ENCODE measurements around the gene BSDC1.

Gene BSDC1

GRCh38 chr1:32376199-32376598, 18.0 kb downstream of the BSDC1 start:
- Histone ChIP-seq H3K36me3 (peaks cover 93% of the 10 kb centered on the region), H3K27ac (no peak overlapping the region), H3K4me3 (ENCODE audit: low read depth, low read length) (no peak overlapping the region), H3K27me3 (ENCODE audit: insufficient read depth, low read depth, severe bottlenecking) (no peaks in the 10 kb centered on the region), H3K9me3 (ENCODE audit: severe bottlenecking) (no peaks in the 10 kb centered on the region)
- DNase-seq, result no peak
- no peak for TF ChIP-seq CTCF (IDR thresholded peaks at IDR 0.05; ENCODE audit: low read depth, low read length)

GRCh38 chr1:32373996-32374592, 20.1 kb downstream of the BSDC1 start:
- Histone ChIP-seq H3K4me3 (ENCODE audit: low read depth, low read length) (no peak overlapping the region), H3K27ac (no peak overlapping the region), H3K9me3 (ENCODE audit: severe bottlenecking) (no peaks in the 10 kb centered on the region), H3K36me3 (peaks cover 79% of the 10 kb centered on the region), H3K27me3 (ENCODE audit: insufficient read depth, low read depth, severe bottlenecking) (no peaks in the 10 kb centered on the region)
- TF ChIP-seq CTCF (IDR thresholded peaks at IDR 0.05; ENCODE audit: low read depth, low read length), result no peak
- no peak for DNase-seq

- H3K27me3 ChIP-seq (ENCODE audit: insufficient read depth, low read depth, severe bottlenecking), result no peaks in the 10 kb centered on the region
- no peak overlapping the region for H3K27ac ChIP-seq
- TF ChIP-seq CTCF (IDR thresholded peaks at IDR 0.05; ENCODE audit: low read depth, low read length), result peak; percentile 5; the same call in 1 of the 2 replicates
- peaks cover 79% of the 10 kb centered on the region for H3K36me3 ChIP-seq
- DNase-seq, result no peak
- H3K4me3 ChIP-seq (ENCODE audit: low read depth, low read length), result no peak overlapping the region
- no peaks in the 10 kb centered on the region for H3K9me3 ChIP-seq (ENCODE audit: severe bottlenecking)
Measured at GRCh38 chr1:32372149-32372756, 22.0 kb downstream of the BSDC1 start.

DNA sequence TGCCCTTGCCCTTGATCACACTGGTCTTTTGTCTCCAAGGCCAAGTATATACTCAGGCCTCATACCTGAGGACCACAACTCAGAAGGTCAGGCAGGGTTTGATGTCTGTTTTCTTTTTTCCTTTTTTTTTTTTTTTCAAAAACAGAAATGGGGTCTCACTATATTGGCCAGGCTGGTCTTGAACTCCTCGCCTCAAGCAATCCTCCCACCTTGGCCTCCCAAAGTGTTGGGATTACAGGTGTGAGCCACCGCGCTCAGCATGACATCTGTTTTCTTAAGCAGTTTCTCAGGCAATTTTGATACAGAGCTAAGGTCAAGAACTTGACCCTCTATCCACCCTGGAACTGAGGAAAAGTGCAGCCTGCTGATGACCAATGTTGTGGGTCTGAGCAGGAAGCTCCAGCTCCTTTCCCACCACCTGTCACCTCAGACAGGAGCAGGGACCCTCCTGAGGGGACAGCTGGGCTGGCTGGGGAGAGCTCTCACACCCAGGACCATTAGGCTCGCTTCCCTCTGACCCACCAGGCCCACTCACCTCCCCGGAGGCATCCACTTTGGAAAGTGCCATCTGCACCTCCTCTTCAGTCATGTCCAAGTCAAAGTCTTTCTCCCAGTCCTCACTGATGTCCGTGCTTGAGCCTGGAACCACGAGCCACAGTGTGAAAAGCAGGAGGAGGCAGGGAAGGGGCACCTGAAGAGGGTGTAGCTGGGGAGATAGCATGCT, 26.2 kb downstream of the BSDC1 start:
- Histone ChIP-seq H3K27ac (no peak overlapping the region), H3K4me3 (ENCODE audit: low read depth, low read length) (no peak overlapping the region), H3K27me3 (ENCODE audit: insufficient read depth, low read depth, severe bottlenecking) (no peaks in the 10 kb centered on the region), H3K36me3 (peaks cover 75% of the 10 kb centered on the region), H3K9me3 (ENCODE audit: severe bottlenecking) (no peaks in the 10 kb centered on the region)
- TF ChIP-seq CTCF (IDR thresholded peaks at IDR 0.05; ENCODE audit: low read depth, low read length), result no peak
- DNase-seq, result no peak

DNA sequence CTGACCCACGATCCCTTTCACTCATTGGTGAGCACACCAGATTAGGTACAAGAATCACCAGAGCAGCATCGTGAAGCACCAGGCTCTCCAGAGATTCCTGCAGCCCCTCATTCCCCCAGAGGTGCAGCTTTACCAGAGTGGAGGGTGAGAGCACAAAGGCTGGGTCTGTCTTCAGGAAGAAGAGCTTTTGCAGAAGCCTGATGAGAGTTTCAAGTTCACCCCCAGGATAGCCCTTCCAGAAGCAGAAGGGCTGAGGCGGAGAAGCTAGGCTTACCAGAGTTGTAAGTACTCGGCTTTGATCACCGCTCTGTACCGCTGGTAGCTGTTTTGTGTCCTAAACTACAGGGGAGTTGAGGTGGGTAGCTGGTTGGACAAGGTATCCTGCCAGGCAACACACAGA, 28.8 kb downstream of the BSDC1 start:
- Histone ChIP-seq H3K27me3 (ENCODE audit: insufficient read depth, low read depth, severe bottlenecking) (no peaks in the 10 kb centered on the region), H3K9me3 (ENCODE audit: severe bottlenecking) (no peaks in the 10 kb centered on the region), H3K27ac (no peak overlapping the region), H3K4me3 (ENCODE audit: low read depth, low read length) (no peak overlapping the region), H3K36me3 (peaks cover 62% of the 10 kb centered on the region)
- no peak for TF ChIP-seq CTCF (IDR thresholded peaks at IDR 0.05; ENCODE audit: low read depth, low read length)
- no peak for DNase-seq
